Measurements from ENCODE around the gene PARD3.

DNA sequence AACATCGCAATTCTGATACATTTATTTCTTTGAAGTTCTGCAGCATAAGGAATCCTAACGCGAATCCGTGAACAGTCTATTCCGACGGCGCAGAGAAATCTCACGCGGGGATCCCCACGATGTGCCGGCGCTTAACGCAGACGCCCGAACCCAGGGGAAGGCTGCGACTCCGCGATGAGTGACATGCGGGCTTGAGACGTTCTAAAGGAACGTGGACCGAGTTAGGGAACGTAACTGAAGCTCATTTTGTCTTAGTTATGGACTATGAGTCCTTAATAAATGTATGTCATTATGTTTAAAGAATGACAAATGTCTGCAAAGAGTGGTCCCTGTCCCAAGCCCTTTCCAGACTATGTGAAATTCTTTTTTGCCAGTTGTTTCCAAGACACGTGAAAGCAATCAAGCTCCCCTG, 995 bp upstream of the PARD3 start:
- TF ChIP-seq, protein P1, sequence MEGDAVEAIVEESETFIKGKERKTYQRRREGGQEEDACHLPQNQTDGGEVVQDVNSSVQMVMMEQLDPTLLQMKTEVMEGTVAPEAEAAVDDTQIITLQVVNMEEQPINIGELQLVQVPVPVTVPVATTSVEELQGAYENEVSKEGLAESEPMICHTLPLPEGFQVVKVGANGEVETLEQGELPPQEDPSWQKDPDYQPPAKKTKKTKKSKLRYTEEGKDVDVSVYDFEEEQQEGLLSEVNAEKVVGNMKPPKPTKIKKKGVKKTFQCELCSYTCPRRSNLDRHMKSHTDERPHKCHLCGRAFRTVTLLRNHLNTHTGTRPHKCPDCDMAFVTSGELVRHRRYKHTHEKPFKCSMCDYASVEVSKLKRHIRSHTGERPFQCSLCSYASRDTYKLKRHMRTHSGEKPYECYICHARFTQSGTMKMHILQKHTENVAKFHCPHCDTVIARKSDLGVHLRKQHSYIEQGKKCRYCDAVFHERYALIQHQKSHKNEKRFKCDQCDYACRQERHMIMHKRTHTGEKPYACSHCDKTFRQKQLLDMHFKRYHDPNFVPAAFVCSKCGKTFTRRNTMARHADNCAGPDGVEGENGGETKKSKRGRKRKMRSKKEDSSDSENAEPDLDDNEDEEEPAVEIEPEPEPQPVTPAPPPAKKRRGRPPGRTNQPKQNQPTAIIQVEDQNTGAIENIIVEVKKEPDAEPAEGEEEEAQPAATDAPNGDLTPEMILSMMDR (IDR thresholded peaks at IDR 0.05): no peak
- TF ChIP-seq POLR2A (IDR thresholded peaks at IDR 0.05; ENCODE audit: low read depth) (no peak), EP300 (IDR thresholded peaks at IDR 0.05) (no peak), POLR2AphosphoS5 (IDR thresholded peaks at IDR 0.05) (no peak)
